HEK293T (cell line): Measurements from ENCODE around the gene ELAC1.

Source experiments
- BHLHE40 ChIP-seq: fragments of 450-650 bp; IDR thresholded peaks from 2 replicates; pipeline ENCODE4 v1.6.1; 2016; ENCODE audit warnings: mild to moderate bottlenecking, moderate library complexity, borderline replicate concordance
- CTBP1 ChIP-seq: fragments of 450-650 bp; IDR thresholded peaks from 2 replicates; pipeline ENCODE4 v1.6.1; 2016; ENCODE audit warnings: borderline replicate concordance
- ELF4 ChIP-seq: fragments of 450-650 bp; IDR thresholded peaks from 2 replicates; pipeline ENCODE4 v1.6.1; 2017; ENCODE audit warnings: antibody characterized with exemption
- FOXA1 ChIP-seq: fragments of 450-650 bp; IDR thresholded peaks from 2 replicates; pipeline ENCODE4 v1.6.1; 2016; ENCODE audit warnings: mild to moderate bottlenecking
- FOXK2 ChIP-seq: fragments of 450-650 bp; IDR thresholded peaks from 2 replicates; pipeline ENCODE4 v1.6.1; 2016; ENCODE audit warnings: mild to moderate bottlenecking
- FOXM1 ChIP-seq: fragments of 450-650 bp; IDR thresholded peaks from 2 replicates; pipeline ENCODE4 v1.6.1; 2017; ENCODE audit warnings: mild to moderate bottlenecking, borderline replicate concordance
- HDGF ChIP-seq: fragments of 450-650 bp; IDR thresholded peaks from 2 replicates; pipeline ENCODE4 v1.6.1; 2017; ENCODE audit warnings: antibody characterized with exemption, borderline replicate concordance
- L3MBTL2 ChIP-seq: fragments of 450-650 bp; conservative IDR thresholded peaks from 2 replicates; pipeline ENCODE4 v1.6.1; 2016; ENCODE audit warnings: mild to moderate bottlenecking
- SP1 ChIP-seq: fragments of 450-650 bp; IDR thresholded peaks from 2 replicates; pipeline ENCODE4 v1.6.1; 2017
- SUZ12 ChIP-seq: fragments of 450-650 bp; IDR thresholded peaks from 2 replicates; pipeline ENCODE4 v1.6.1; 2016; ENCODE audit warnings: mild to moderate bottlenecking
- TARDBP ChIP-seq: fragments of 450-650 bp; IDR thresholded peaks from 2 replicates; pipeline ENCODE4 v1.6.1; 2016
- ZNF384 ChIP-seq: fragments of 450-650 bp; IDR thresholded peaks from 2 replicates; pipeline ENCODE4 v1.6.1; 2016
- TF ChIP-seq, protein P1 (sequence below): fragments of 450-650 bp; IDR thresholded peaks from 2 replicates; pipeline ENCODE4 v1.6.1; 2016

DNA sequence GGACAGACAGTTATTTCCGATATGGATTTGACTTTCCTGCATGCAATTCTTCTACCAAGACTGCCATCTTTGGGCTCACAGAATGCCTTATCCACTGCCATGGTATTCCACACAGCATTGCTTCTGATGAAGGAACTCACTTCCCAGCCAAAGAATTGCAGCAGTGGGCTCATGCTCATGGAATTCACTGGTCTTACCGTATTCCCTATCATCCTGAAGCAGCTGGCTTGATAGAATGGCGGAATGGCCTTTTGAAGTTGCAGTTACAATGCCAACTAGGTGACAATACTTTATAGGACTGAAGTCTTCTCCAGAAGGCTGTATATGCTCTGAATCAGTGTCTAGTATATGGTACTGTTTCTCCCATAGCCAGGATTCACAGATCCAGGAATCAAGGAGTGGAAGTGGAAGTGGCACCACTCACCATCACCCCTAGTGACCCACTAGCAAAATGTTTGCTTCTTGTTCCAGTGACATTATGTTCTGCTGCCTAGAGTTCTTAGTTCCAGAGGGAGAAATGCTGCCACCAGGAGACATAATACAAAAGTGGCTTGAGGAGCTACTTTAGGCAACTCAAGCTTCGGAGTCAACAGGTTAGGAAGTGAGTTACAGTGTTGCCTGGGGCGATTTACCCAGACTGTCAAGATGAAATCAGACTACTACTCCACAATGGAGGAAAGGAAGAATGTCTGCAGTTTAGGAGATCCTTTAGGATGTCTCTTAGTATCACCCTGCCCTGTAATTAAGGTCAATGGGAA, 38.4 kb downstream of the ELAC1 start:
- no peak for TF ChIP-seq ELF4
- TF ChIP-seq TARDBP: no peak
- TF ChIP-seq SP1: no peak
- no peak for TF ChIP-seq FOXK2
- TF ChIP-seq L3MBTL2: no peak
- TF ChIP-seq FOXM1: no peak
- no peak for TF ChIP-seq FOXA1
- no peak for TF ChIP-seq BHLHE40
- TF ChIP-seq, protein P1, sequence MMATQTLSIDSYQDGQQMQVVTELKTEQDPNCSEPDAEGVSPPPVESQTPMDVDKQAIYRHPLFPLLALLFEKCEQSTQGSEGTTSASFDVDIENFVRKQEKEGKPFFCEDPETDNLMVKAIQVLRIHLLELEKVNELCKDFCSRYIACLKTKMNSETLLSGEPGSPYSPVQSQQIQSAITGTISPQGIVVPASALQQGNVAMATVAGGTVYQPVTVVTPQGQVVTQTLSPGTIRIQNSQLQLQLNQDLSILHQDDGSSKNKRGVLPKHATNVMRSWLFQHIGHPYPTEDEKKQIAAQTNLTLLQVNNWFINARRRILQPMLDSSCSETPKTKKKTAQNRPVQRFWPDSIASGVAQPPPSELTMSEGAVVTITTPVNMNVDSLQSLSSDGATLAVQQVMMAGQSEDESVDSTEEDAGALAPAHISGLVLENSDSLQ: no peak
- no peak for TF ChIP-seq ZNF384
- TF ChIP-seq HDGF: no peak
- TF ChIP-seq CTBP1: no peak
- TF ChIP-seq SUZ12: no peak
